Middle frontal gyrus (tissue), 1 donor: ENCODE measurements around the gene SARM1.
"Not testable (repeated sequence)": the region's sequence is repeated elsewhere in the genome, so short reads cannot be mapped to it uniquely, and the experiment has no call there.

ENCODE experiments used
- DNase-seq: peaks from one replicate; pipeline ENCODE4 v3.0.0-alpha.2; 2015; ENCODE audit warnings: low spot score; ENCODE audit errors: extremely low spot score

SARM1 gene

DNA sequence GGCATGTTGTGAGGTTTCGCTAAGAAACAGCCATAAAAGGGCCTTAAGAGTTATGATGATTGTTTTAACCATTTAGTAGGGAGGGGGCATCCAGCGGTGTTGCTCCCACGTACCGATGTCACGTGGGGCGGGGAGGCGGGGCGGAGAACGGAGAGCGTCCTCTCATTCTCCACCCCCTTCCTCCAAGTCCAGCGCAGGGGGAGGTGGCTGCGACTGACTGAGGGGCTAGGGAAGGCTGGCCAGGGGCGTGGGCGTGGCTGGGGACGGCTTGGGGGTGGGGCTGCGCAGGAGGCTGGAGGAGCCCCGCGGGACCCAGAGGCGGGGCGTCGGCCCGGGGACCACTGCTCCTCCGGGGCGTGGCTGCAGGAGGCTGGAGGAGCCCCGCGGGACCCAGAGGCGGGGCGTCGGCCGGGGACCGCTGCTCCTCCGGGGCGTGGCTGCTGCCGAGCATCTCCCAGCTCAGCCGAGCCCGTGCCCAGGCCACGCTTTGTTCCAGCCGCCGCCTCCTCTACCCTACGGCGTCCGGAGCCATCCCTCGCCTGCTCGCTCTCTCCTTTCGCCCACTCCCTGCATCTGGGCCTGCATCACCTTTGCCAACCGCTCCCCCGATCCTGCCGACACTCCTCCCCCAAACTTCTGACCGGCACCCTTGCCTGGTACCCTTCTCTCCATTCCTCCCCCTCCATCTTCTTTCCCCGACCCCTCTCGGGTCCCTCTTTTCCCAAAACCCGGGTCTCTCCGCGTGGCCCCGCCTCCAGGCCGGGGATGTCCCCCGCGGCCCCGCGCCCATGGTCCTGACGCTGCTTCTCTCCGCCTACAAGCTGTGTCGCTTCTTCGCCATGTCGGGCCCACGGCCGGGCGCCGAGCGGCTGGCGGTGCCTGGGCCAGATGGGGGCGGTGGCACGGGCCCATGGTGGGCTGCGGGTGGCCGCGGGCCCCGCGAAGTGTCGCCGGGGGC lies at the start of gene SARM1:
TSS of gene SARM1 (plus strand) at position 450 of the 958 bp plus-strand sequence. CDS start at position 789, 339 bp downstream.
- peak; percentile 61 for DNase-seq

DNA sequence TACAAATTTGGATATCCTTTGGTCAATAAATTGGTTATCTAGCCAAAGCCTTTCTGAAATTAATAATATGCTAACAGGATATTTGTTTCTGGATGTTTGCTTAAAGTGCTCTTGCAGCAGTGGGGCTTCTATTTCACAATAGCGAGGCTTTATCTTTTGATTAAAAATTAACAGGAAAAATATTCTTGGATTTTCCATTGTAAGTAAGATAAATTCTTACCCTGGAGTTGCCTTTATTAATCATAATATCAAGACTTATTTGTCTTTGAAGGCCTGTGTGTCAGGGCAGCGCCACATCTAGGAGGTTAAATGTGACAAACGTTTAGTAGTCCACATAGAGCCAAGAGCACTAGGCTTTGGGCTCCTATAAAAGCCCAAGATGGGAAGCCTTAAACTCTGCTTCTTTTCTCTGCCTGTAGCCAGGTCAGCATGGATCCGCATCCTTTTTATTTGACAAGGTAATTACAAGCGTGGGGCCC lies 47.2 kb upstream of the SARM1 start:
- DNase-seq = no peak

DNA sequence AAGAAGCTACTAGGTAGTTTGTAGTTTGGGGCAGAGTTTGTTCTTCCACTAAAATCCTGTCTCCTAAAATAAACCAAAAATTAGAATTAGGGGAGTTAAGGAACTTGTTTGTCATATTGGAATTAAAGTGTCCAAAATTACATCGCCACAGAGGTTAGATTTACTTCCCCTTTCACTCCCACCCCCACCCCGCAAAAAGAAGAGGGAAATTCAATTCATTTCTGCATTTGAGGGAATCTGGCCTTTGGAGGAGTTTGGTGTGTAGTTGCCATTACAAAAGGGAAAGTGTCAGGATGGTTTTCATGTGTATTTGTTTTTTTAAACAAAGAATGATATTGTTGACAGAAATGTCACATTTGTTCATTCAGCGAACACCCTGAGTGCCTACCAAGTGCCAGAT lies 46.7 kb upstream of the SARM1 start:
- DNase-seq = no peak

DNA sequence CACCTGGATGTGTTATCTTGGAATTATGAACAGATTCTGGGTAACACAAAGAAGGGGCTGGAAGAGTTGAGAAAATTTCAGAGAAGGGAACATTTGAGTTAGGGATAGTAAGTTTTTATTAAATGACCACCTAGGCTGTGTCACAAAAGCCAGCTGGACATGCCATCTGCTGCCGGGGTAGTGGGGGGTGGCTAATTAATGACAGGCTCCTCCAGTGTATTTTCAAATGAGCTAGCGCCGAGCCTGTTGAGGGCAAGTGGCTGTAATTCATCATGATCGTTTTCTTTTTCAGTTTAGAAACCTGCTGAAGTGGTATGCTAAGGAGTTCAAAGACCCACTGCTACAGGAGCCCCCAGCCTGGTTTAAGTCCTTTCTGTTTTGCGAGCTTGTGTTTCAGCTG lies 46.3 kb upstream of the SARM1 start:
- no peak for DNase-seq

DNA sequence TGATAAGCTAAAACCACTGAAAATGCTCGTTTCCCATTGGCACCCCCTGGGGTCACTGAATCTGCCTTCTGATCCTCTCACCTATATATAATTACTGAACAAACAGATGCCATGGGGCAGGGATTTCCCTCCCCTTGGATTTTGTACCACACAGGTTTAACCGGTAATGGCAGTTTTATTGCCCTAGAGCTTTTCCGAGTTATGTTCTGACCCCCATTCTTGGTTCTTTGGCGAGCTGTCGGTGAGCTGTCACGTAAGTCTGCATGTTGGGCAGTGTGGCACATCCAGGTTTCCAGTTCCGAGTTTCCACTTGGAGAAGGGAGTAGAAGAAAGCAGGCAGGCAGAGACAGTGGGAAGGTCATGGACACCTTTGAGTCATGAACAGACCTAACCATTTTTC lies 45.4 kb upstream of the SARM1 start:
- DNase-seq = no peak

DNA sequence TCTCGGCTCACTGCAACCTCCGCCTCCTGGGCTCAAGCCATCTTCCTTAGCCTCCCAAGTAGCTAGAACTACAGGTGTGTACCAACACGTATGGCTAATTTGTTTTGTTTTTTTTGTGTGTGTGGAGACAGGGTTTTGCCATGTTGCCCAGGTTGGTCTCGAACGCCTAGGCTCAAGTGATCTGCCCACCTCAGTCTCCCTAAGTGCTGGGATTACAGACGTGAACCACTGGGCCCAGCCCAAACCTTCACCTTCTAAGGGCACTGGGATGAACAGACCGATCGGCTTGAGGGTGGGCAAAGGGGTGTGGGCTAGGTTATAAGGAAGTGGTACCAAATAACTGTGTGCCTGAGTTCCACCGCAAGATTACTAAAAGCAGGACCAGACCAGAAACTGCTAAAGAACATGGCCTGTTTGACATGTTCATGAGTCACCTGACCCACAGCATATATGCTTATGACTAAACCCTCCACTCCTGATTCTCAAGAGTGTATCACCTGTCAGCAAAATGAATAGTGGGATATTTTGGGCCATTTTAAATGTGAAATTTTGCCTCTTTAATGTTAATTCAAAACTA lies 44.4 kb upstream of the SARM1 start:
- no peak for DNase-seq

DNA sequence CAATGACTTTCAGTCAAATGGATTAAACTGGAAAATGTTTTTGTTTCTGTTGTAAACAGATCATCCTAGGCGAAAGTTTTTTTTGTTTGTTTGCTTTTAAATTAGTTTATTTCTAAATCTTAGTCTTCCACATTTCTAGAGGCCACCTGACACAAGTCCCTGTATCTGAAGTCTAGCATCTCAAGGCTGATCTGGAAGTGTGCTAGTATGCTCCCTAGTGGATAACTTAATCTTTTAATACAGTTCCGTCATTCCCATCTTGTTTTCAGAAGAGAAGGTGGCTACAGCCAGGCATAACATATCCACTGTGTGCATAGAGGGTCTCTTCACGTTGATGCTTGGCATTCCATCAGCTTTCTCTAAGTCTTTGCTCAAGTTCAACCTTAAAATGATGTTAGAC lies 43.8 kb upstream of the SARM1 start:
- no peak for DNase-seq

DNA sequence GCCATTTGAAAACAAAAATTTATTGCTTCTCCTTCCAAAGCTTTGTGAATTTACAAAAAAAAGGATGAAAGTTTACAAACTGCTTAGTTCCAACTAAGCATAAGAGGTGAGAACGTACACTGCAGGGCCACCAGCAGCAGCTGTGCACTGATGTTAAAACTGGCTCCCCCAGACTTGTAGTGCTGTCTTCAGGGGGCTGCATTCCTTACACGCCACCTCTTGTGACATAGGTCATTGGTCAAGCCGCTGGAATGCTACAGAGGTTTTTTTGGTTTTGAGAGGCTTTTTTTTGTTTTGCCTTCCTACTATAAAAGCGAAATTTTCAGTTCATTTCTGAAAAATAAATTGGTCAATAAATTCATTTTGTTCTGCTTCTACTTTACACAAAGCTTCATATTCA lies 43.2 kb upstream of the SARM1 start:
- no peak for DNase-seq

DNA sequence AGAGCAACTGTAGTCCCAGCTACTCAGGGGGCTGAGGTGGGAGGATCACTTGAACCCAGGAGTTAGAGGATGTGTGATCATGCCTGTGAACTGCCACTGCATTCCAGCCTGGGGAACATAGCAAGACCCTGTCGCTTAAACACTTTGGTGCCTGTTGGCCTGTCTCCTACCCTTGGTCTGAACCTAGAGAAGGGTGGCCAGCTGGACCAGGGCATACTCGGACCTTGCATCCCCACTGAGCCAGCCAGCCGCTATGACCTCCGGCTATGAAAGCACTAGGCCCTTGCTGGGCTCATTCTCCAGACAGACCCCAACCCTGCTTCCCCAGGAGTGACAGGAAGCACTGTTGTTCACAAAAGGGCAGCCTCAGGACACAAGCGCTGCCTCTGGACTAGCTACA lies 40.8 kb upstream of the SARM1 start:
- no peak for DNase-seq

DNA sequence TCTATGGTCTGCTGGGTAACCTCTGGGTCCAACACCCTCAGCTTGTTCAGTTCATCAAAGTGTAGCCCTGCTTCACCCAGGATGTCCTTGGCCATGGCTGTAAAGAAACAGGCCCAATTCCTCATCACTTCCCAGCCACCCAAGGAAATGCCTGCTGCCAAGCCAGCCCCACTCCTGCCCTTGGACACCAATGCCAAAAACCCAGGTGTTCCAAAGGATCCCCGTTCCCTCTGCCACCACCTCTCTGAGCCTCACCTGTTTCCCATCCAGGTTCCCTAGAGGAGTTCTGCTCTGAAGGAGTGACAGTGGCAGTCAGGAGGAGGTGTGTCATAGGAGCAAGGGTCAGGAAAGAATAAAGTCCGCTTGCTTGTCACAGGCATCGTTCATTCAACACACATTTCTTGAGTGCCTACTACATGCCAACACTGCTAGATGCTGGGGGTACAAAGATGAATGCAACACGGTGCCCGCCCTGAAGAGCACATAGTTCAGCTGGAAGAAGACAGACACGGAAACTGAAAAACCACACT lies 39.5 kb upstream of the SARM1 start:
- no peak for DNase-seq

DNA sequence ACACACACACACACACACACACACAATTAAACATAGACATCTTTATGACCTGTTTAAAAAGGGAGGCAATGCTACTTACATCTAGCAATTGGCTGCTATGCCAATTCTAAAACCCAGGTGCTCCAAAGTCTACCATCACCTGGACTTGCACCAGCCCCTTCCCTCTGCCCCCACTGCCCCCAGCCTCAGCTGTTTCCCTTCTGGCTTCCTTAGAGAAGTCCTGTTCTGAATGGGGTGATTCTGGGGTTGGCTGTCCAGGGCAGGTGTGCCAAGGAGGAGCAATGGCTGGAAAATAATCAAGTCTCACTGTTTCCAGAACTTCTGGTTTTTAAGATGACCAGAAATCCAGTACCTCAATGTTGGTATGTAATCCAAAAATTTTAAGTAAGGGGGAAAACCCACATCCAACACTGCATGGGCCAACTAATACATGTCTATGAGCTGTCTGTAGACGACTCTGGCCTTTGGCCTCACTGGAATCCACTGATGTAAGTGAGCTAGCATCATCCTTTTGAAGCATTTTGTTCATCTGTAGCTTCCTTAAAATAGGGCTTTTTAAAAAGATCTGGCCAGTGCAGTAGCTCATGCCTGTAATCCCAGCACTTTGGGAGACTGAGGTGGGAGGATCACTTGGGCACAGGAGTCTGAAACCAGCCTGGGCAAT lies 38.3 kb upstream of the SARM1 start:
- DNase-seq = no peak

DNA sequence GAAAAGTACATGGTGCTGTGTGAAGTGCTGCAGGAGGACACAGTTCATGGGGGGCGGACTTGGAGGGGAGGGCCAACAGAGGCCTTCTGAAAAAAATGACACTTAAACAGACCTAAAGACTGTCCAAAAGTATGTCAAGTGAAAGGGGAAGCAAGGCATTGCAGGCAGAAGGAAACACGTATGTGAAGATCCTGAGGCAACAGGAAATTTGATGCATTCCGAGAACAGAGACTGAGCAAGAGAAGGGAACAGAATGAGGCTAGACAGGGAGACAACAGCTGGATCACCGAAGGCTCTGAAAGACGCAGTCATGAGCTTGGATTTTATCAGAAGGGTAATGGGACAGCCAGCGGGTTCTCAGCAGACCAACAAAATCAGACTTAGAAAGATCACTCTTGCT lies 37.3 kb upstream of the SARM1 start:
- no peak for DNase-seq

DNA sequence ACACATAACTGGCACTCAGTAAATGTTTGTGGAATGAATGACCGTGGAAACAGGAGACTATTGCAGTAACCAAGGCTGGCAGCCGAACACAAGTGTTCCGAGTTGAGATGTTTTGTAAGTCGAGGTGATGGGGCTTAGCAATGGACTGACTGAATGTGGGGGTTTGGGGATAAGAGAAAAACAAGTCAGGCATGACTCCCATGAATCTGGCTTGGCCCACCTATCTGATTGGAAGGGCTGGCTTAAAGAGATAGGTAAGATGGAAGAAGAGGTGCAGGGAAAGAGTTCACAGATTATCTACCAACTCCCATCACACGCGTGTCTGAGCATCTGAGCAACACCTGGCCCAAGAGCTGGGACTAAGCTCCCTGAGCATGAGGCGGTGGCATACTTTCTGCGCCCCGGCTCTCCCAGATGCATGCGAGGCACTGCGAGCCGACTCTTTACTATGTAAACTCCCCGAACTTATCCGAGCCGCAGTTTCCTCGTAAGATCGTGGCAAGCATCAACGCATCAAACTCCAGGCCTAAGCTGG lies 36.8 kb upstream of the SARM1 start:
- DNase-seq = no peak

DNA sequence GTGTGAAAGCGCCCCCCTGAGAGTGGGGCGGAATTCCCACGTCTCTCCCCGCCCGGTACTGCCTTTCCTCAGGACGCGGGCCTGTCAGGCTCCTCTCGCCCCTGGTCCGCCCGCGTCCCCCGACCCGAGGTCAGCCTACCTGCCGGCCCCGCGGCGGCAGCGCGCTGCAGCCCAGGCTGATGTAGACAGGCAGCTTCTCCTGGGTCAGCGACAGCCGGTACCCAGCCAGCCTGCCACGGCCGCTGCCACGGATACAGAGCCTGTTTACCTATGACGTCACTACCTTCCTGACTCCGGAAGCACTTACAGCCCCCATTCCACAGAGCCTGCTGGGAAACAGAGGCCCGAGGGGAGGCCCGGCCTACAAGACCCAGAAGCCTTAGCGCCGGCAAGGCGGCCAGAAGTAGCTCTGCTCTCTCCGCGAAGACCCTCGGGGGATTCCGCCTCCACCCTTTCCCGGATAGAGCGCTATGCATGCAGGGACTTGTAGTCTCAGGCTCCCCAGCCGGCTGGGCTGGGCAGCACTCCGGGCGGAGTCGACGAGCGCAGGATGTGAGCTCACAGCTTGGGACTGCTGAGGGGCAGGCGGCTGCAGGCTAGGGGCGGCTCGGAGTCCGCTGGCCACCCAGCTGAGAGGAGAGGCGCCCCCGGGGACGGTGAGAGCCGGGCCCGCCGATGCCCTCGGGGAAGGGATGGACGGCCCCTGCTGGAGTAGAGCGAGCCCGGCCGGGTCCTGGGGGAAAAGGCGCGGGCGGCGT lies 36.1 kb upstream of the SARM1 start, which contains the start of the genes IFT20 and TNFAIP1:
TSS of gene IFT20 (minus strand) at position 272 of the 758 bp plus-strand sequence. CDS start 3,487 bp downstream, outside the sequence.
TSS of gene TNFAIP1 (plus strand) at position 561 of the 758 bp plus-strand sequence. CDS start 3,761 bp downstream, outside the sequence.
- DNase-seq = peak; percentile 99

DNA sequence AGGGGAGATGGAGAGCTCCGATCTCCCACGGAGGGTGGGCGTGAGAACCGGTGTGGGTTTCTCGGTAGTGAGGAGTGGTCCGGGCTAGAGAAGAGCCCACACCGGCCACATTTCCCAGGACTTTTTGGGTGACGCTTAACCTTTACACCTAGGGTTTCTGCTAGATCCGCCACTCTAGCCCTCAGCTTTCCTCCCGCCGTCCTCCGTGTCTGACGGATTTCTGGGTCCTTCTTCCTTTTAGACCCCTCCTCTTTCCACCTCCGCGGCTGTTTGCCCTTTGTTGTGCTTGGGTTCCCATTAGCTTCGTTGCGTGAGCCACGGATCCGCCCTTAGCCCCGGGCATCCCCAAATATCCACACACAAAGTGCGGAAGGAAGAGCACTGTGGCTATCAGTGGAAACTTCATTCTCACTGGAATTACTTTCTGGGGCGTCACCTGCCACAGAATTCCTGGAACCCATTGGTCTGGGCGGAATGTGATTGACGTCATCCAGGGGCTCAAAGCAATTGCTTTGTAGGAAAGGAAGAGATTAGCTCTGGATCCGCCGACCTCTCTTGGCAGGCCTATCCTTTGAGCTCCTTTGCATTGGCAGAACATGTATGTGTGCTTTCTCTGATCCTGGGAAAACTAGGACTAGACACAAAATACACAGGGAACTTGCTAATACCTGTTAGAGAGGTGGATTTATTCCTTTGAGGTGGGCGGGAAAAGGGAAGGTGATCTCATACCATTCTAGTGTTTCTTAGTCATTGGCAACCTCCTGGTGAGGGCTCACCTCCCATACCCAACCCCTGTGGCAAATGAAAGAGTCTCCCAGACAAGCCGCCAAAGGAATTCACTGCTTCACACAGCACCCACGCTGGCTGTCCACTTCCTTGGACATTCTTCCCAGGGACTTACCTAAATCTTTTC lies 35.3 kb upstream of the SARM1 start:
- DNase-seq = peak; percentile 23

DNA sequence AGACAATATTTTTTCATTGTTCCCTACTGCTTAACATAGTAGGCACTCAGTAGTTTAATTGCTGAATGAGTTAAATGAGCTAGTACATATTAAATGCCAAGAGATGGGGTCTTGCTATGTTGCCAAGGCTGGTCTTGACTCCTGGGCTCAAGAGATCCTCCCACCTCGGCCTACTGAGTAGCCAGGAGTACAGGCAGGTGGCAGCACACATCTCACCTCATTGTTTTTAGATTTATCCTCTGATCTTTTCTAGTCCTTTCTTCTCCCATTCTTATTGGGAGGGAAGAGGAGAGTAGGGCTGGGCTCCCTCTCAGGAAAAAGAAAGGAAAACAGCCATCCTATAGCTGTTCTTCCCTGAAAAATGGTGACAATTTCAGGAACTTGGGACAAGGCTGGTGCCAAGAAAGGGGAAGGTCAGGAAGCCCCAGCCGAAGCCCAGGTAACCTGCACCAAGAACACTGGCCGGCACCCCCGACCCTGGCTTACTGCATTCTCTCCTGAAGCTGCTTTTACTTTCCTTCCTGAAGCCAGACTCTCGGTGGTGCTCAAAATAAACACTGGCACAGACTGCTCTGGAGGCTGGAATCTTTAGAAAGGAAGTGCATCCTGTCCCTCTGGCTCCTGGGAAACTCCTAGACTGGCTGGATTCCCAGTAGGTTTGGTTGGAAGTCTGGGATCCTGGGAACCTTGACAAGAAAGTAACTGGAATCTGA lies 33.3 kb upstream of the SARM1 start:
- DNase-seq = no peak

DNA sequence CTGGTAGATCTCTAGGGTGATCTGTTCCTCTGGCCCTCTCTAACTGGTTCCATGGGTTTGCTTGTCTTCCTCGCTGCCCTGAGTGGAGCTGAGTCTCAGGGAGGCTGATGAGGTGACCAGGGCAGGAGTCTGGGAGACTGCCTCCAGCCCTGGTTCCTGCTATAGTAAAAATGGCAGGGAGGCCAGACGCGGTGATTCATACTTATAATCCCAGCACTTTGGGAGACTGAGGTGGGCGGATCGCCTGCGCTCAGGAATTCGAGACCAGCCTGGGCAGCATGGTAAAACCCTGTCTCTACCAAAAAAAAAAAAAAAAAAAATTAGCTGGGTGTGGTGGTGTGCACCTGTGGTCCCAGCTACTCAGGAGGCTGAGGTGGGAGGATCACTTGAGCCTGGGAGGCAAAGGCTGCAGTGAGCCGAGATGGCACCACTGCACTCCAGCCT lies 32.7 kb upstream of the SARM1 start:
- DNase-seq = not testable (repeated sequence)

DNA sequence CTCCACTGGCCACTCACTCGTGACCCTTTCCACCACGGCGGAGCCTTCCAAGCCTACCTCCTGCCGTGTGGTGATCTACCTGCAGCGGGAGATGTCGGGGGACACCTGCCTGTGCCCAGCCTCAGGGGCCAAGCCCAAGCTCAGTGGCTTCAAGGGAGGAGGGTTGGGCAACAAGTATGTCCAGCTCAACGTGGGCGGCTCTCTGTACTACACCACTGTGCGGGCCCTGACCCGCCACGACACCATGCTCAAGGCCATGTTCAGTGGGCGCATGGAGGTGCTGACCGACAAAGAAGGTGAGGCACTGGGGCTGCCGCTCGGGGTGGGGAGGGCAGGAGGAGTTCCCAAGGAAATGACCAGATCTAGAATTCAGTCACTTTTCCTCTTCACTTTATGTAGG lies 32.1 kb upstream of the SARM1 start:
- DNase-seq = no peak

DNA sequence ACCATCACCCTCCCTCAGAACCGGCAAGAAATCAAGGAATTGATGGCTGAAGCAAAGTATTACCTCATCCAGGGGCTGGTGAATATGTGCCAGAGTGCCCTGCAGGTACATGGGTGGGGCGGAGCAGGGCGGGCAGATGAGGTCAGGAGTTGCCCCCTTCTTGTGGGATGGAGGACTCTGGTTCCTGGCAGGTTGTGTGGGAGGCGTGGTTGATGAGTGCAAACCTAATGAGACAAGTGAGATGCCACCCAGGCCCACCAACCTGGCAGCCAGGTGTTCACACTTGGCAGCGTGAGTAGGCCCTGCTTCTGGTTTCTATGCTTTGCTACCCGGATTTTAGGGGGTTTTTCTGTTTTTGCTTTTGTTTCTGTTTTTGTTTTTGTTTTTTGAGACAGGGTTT lies 31.1 kb upstream of the SARM1 start:
- DNase-seq = no peak
